Upper lobe of right lung (tissue), 1 donor: ENCODE results near the gene ILDR2. TPM values are rescaled to one million over a fixed set of nuclear protein-coding genes. Genes with fewer than 3 reads are reported as not detected.
A peak's percentile ranks its signal among the peaks of the same experiment; 100 is the strongest.

Experiments
- ATAC-seq: fragments of 200-7000 bp; cut with Tn5 transposase; one replicate; pipeline ENCODE4 v1.9.1; 2020; ENCODE audit warnings: mild to moderate bottlenecking, moderate library complexity
- DNase-seq: peaks from one replicate; pipeline ENCODE4 v3.0.0-alpha.2; 2020
- H3K27ac ChIP-seq: fragments of 200-600 bp; one replicate; pipeline ENCODE4 v1.8.0; 2022
- H3K27me3 ChIP-seq: fragments of 200-600 bp; one replicate; pipeline ENCODE4 v1.8.0; 2022; ENCODE audit warnings: mild to moderate bottlenecking
- H3K36me3 ChIP-seq: fragments of 200-600 bp; one replicate; pipeline ENCODE4 v1.8.0; 2022
- H3K4me1 ChIP-seq: fragments of 200-600 bp; one replicate; pipeline ENCODE4 v1.8.0; 2022
- H3K4me3 ChIP-seq: fragments of 200-600 bp; one replicate; pipeline ENCODE4 v1.8.0; 2022; ENCODE audit warnings: mild to moderate bottlenecking
- H3K9me3 ChIP-seq: fragments of 200-600 bp; one replicate; pipeline ENCODE4 v1.8.0; 2022
- CTCF ChIP-seq: fragments of 200-600 bp; IDR thresholded peaks from one replicate; pipeline ENCODE4 v1.8.0; 2022; ENCODE audit warnings: antibody characterized with exemption
- intact Hi-C: fragments of 100-400 bp; cut with DNase I; formaldehyde crosslinking; loops from one replicate; pipeline ENCODE4 v1.11.0; 2022
- total RNA-seq: library from RNA; stranded (reverse); fragmentation: NEBNext Ultra II Directional; extraction: Animal tissue kit (Norgen Biotek cat#: 25700); gene quantifications from one replicate; pipeline ENCODE4 v1.2.1, GENCODE V29; 2021
- donor health status: DM: no; HTN: yes; CAD: no; lungs with severe emphysema.

Gene ILDR2
- total RNA-seq, 1 donor from 2014 or later = 0.98 TPM

GRCh38 chr1:166874464-166874863, 100.9 kb downstream of the ILDR2 start:
- Histone ChIP-seq H3K4me3 (no peak overlapping the region), H3K4me1 (peaks cover 22% of the 10 kb centered on the region), H3K9me3 (no peaks in the 10 kb centered on the region), H3K36me3 (no peaks in the 10 kb centered on the region), H3K27me3 (no peaks in the 10 kb centered on the region), H3K27ac (no peak overlapping the region)
- no peak for TF ChIP-seq CTCF
- no peak for ATAC-seq
- DNase-seq = no peak
- intact Hi-C loops = no loop called here

GRCh38 chr1:166870584-166870983, 104.8 kb downstream of the ILDR2 start:
- Histone ChIP-seq H3K4me3 (no peak overlapping the region), H3K36me3 (peaks cover 4% of the 10 kb centered on the region), H3K27ac (no peak overlapping the region), H3K9me3 (no peaks in the 10 kb centered on the region), H3K27me3 (no peaks in the 10 kb centered on the region), H3K4me1 (peaks cover 19% of the 10 kb centered on the region)
- DNase-seq = no peak
- no peak for ATAC-seq
- intact Hi-C loops = no loop called here
- no peak for TF ChIP-seq CTCF

GRCh38 chr1:166869318-166870099, 105.8 kb downstream of the ILDR2 start:
- Histone ChIP-seq H3K4me3 (no peak overlapping the region), H3K27me3 (no peaks in the 10 kb centered on the region), H3K4me1 (peaks cover 8% of the 10 kb centered on the region), H3K27ac (no peak overlapping the region), H3K36me3 (peaks cover 4% of the 10 kb centered on the region), H3K9me3 (no peaks in the 10 kb centered on the region)
- ATAC-seq (no peak), DNase-seq (no peak)
- intact Hi-C loops = no loop called here
- no peak for TF ChIP-seq CTCF

- peaks cover 5% of the 10 kb centered on the region for H3K4me1 ChIP-seq
- TF ChIP-seq CTCF = no peak
- no peak overlapping the region for H3K27ac ChIP-seq
- H3K4me3 ChIP-seq = no peak overlapping the region
- H3K36me3 ChIP-seq = peaks cover 11% of the 10 kb centered on the region
- H3K27me3 ChIP-seq = no peaks in the 10 kb centered on the region
- ATAC-seq (peak; percentile 26), DNase-seq (no peak)
- intact Hi-C loops = no loop called here
- H3K9me3 ChIP-seq = no peaks in the 10 kb centered on the region
These were observed 106.7 kb downstream of the ILDR2 start for GRCh38 chr1:166868639-166869038.

GRCh38 chr1:166865926-166866325, 109.4 kb downstream of the ILDR2 start:
- intact Hi-C loops = no loop called here
- no peaks in the 10 kb centered on the region for H3K9me3 ChIP-seq
- H3K27me3 ChIP-seq = no peaks in the 10 kb centered on the region
- H3K36me3 ChIP-seq = peaks cover 37% of the 10 kb centered on the region
- no peak overlapping the region for H3K27ac ChIP-seq
- DNase-seq = no peak
- H3K4me3 ChIP-seq = no peak overlapping the region
- H3K4me1 ChIP-seq = no peaks in the 10 kb centered on the region
- no peak for TF ChIP-seq CTCF
- no peak for ATAC-seq
